DOHH2 (cell line): ENCODE data around the gene ANKLE2.

Experiments
- H3F3A ChIP-seq: fragments of 200-600 bp; sonication (generic), shearing (Covaris generic); 2 replicates; pipeline ENCODE4 v1.6.0; 2016; ENCODE audit warnings: antibody characterized with exemption, mild to moderate bottlenecking; ENCODE audit not compliant: control insufficient read depth, insufficient read depth
- H3K27ac ChIP-seq: fragments of 200-600 bp; sonication (generic); 2 replicates; pipeline ENCODE4 v1.5.1; 2014; ENCODE audit warnings: low read depth, mild to moderate bottlenecking, low read length, moderate library complexity
- H3K27me3 ChIP-seq: fragments of 200-600 bp; sonication (generic); 2 replicates; pipeline ENCODE4 v1.6.1; 2014; ENCODE audit warnings: mild to moderate bottlenecking, low read length, mixed read lengths; ENCODE audit not compliant: control insufficient read depth
- H3K36me3 ChIP-seq: fragments of 200-600 bp; sonication (generic); 2 replicates; pipeline ENCODE4 v1.6.1; 2014; ENCODE audit warnings: mild to moderate bottlenecking, low read length, moderate library complexity, mixed read lengths; ENCODE audit not compliant: control insufficient read depth
- H3K4me1 ChIP-seq: fragments of 200-600 bp; sonication (generic); 2 replicates; pipeline ENCODE4 v1.6.1; 2014; ENCODE audit warnings: mild to moderate bottlenecking, low read length, mixed read lengths; ENCODE audit not compliant: control insufficient read depth
- H3K4me2 ChIP-seq: fragments of 200-600 bp; sonication (generic); 2 replicates; pipeline ENCODE4 v1.6.0; 2014; ENCODE audit warnings: mild to moderate bottlenecking, low read length, moderate library complexity
- H3K4me3 ChIP-seq: fragments of 200-600 bp; sonication (generic); 2 replicates; pipeline ENCODE4 v1.5.1; 2014; ENCODE audit warnings: mild to moderate bottlenecking, low read length, mixed read lengths
- H3K79me2 ChIP-seq: fragments of 200-600 bp; sonication (generic); 2 replicates; pipeline ENCODE4 v1.6.1; 2014; ENCODE audit warnings: mild to moderate bottlenecking, low read length, mixed read lengths; ENCODE audit not compliant: control insufficient read depth
- H3K9me2 ChIP-seq: fragments of 200-600 bp; sonication (generic); replicated peaks from 2 replicates; pipeline ENCODE4 v1.6.1; 2014; ENCODE audit warnings: mild to moderate bottlenecking, low read length, mixed read lengths; ENCODE audit not compliant: control insufficient read depth
- H3K9me3 ChIP-seq: fragments of 200-600 bp; sonication (generic); 2 replicates; pipeline ENCODE4 v1.6.1; 2014; ENCODE audit warnings: antibody characterized with exemption, low read length, mixed read lengths; ENCODE audit not compliant: control insufficient read depth, insufficient read depth
- H4K20me1 ChIP-seq: fragments of 200-600 bp; sonication (generic); 2 replicates; pipeline ENCODE4 v1.6.0; 2014; ENCODE audit warnings: low read depth, mild to moderate bottlenecking, antibody characterized with exemption, low read length, moderate library complexity; ENCODE audit not compliant: control insufficient read depth, insufficient read depth
- CTCF ChIP-seq: fragments of 200-600 bp; sonication (generic); IDR thresholded peaks from one replicate; pipeline ENCODE4 v1.5.1; 2014; ENCODE audit warnings: antibody characterized with exemption, mild to moderate bottlenecking, low read depth, low read length; ENCODE audit not compliant: poor library complexity, severe bottlenecking
- EZH2phosphoT487 ChIP-seq: fragments of 200-600 bp; sonication (generic); IDR thresholded peaks from 2 replicates; pipeline ENCODE4 v1.6.1; 2017; ENCODE audit warnings: borderline replicate concordance, mild to moderate bottlenecking, antibody characterized with exemption, low read length, moderate library complexity, mixed read lengths

The ANKLE2 gene

GRCh38 chr12:132806857-132807256 lies 45.2 kb upstream of the ANKLE2 start:
- no peaks in the 10 kb centered on the region for H3K9me2 ChIP-seq
- no peak overlapping the region for H3K4me2 ChIP-seq
- H4K20me1 ChIP-seq = no peaks in the 10 kb centered on the region
- peaks cover 61% of the 10 kb centered on the region for H3K36me3 ChIP-seq
- H3K27ac ChIP-seq = no peak overlapping the region
- no peak overlapping the region for H3K4me3 ChIP-seq
- TF ChIP-seq EZH2phosphoT487 = no peak
- no peak for TF ChIP-seq CTCF
- H3K79me2 ChIP-seq = peaks cover 43% of the 10 kb centered on the region
- H3K9me3 ChIP-seq = no peaks in the 10 kb centered on the region
- no peaks in the 10 kb centered on the region for H3K4me1 ChIP-seq
- no peaks in the 10 kb centered on the region for H3K27me3 ChIP-seq
- H3F3A ChIP-seq = no peaks in the 10 kb centered on the region

- Histone ChIP-seq H3K36me3 (peaks cover 79% of the 10 kb centered on the region), H3K4me1 (no peaks in the 10 kb centered on the region), H3K9me2 (no peaks in the 10 kb centered on the region), H3K4me3 (no peak overlapping the region), H3K4me2 (no peak overlapping the region), H4K20me1 (no peaks in the 10 kb centered on the region), H3F3A (no peaks in the 10 kb centered on the region), H3K79me2 (peaks cover 43% of the 10 kb centered on the region), H3K27ac (no peak overlapping the region), H3K27me3 (no peaks in the 10 kb centered on the region), H3K9me3 (no peaks in the 10 kb centered on the region)
- no peak for TF ChIP-seq EZH2phosphoT487
- no peak for TF ChIP-seq CTCF
Measured at GRCh38 chr12:132804426-132804861, 42.8 kb upstream of the ANKLE2 start.

GRCh38 chr12:132803888-132804287 lies 42.3 kb upstream of the ANKLE2 start:
- Histone ChIP-seq H3K27ac (no peak overlapping the region), H3K4me3 (no peak overlapping the region), H3F3A (no peaks in the 10 kb centered on the region), H3K4me1 (no peaks in the 10 kb centered on the region), H3K27me3 (no peaks in the 10 kb centered on the region), H3K79me2 (peaks cover 43% of the 10 kb centered on the region), H4K20me1 (no peaks in the 10 kb centered on the region), H3K9me3 (no peaks in the 10 kb centered on the region), H3K9me2 (no peaks in the 10 kb centered on the region), H3K4me2 (no peak overlapping the region), H3K36me3 (peaks cover 85% of the 10 kb centered on the region)
- no peak for TF ChIP-seq EZH2phosphoT487
- TF ChIP-seq CTCF = no peak

GRCh38 chr12:132803125-132803524 lies 41.5 kb upstream of the ANKLE2 start:
- Histone ChIP-seq H3K36me3 (peaks cover 83% of the 10 kb centered on the region), H3F3A (no peaks in the 10 kb centered on the region), H3K27ac (no peak overlapping the region), H3K4me2 (no peak overlapping the region), H3K4me1 (no peaks in the 10 kb centered on the region), H4K20me1 (no peaks in the 10 kb centered on the region), H3K4me3 (no peak overlapping the region), H3K9me2 (no peaks in the 10 kb centered on the region), H3K9me3 (no peaks in the 10 kb centered on the region), H3K27me3 (no peaks in the 10 kb centered on the region), H3K79me2 (peaks cover 36% of the 10 kb centered on the region)
- no peak for TF ChIP-seq CTCF
- TF ChIP-seq EZH2phosphoT487 = no peak
